ENCODE data around the gene ODAD4. TPM values are rescaled to one million over a fixed set of nuclear protein-coding genes. Genes with fewer than 3 reads are reported as not detected.

ODAD4 gene
- total RNA-seq, 1 donor from 2014 or later: 2.1 TPM

DNA sequence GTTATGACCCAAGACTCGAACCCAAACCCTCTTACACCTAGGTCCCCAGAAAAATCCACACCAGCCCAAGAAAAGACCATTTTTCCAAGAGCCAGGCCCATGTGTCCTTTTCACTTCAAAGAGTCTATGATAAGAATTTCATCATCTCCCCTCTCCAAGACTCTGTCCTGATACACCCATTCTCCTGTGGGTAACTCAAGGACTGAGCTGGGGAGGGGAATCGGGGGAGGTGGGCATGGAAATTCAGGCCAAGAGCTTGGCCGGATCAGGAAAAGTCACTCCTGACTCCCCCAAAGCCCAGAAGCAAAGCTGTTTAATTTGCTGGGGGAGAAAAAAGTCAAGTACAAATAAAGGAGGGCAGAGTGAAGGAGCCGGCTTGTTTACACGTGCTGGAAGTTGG lies 15.4 kb upstream of the ODAD4 start:
- H3K4me1 Mint-ChIP-seq: peaks cover 39% of the 10 kb centered on the region
- no peak for DNase-seq (ENCODE audit: low spot score in 2 of 2, unreplicated experiment in 2 of 2)
- TF ChIP-seq, protein P1, sequence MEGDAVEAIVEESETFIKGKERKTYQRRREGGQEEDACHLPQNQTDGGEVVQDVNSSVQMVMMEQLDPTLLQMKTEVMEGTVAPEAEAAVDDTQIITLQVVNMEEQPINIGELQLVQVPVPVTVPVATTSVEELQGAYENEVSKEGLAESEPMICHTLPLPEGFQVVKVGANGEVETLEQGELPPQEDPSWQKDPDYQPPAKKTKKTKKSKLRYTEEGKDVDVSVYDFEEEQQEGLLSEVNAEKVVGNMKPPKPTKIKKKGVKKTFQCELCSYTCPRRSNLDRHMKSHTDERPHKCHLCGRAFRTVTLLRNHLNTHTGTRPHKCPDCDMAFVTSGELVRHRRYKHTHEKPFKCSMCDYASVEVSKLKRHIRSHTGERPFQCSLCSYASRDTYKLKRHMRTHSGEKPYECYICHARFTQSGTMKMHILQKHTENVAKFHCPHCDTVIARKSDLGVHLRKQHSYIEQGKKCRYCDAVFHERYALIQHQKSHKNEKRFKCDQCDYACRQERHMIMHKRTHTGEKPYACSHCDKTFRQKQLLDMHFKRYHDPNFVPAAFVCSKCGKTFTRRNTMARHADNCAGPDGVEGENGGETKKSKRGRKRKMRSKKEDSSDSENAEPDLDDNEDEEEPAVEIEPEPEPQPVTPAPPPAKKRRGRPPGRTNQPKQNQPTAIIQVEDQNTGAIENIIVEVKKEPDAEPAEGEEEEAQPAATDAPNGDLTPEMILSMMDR (IDR thresholded peaks at IDR 0.05; ENCODE audit: unreplicated experiment): no peak
- H3K36me3 Mint-ChIP-seq: peaks cover 15% of the 10 kb centered on the region
- peak overlapping the region; percentile 56 for H3K27ac Mint-ChIP-seq
- H3K27me3 Mint-ChIP-seq (ENCODE audit: low read depth): no peaks in the 10 kb centered on the region
- no peaks in the 10 kb centered on the region for H3K9me3 Mint-ChIP-seq
- H3K4me3 Mint-ChIP-seq: no peak overlapping the region

DNA sequence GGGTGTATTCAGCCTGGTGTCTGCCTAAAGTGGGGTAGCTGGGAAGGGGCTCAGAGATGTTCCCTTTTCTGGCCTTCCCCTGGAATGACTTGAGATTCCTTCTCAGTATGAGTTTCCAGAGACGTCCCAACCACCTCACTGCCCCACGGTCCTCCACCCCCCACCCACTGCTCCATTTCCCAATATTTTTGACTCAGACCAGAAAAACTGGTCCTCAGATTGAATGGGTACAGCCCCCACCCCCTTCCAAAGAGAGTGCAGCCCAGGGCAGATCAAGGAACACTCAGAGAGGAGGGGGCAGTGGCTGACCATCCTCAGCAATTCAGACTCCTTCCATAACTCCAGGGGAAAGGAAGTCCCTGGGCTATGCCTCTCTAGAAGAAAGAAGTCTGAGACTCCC lies 14.9 kb upstream of the ODAD4 start:
- Mint-ChIP-seq H3K36me3 (peaks cover 12% of the 10 kb centered on the region), H3K4me3 (peak overlapping the region; percentile 36), H3K27me3 (ENCODE audit: low read depth) (no peaks in the 10 kb centered on the region), H3K4me1 (peaks cover 42% of the 10 kb centered on the region), H3K27ac (peak overlapping the region; percentile 55), H3K9me3 (no peaks in the 10 kb centered on the region)
- no peak for DNase-seq (ENCODE audit: low spot score in 2 of 2, unreplicated experiment in 2 of 2)
- TF ChIP-seq, protein P1 (IDR thresholded peaks at IDR 0.05; ENCODE audit: unreplicated experiment): no peak

- Mint-ChIP-seq H3K27me3 (ENCODE audit: low read depth) (no peaks in the 10 kb centered on the region), H3K4me1 (peaks cover 42% of the 10 kb centered on the region), H3K4me3 (peak overlapping the region; percentile 91), H3K36me3 (peaks cover 10% of the 10 kb centered on the region), H3K27ac (peak overlapping the region; percentile 77), H3K9me3 (no peaks in the 10 kb centered on the region)
- TF ChIP-seq, protein P1 (IDR thresholded peaks at IDR 0.05; ENCODE audit: unreplicated experiment): no peak
- DNase-seq (ENCODE audit: low spot score in 2 of 2, unreplicated experiment in 2 of 2): no peak
These were observed 13.2 kb upstream of the ODAD4 start for GRCh38 chr17:41917192-41917591.

- peak; percentile 45 to 73 for DNase-seq (ENCODE audit: low spot score in 2 of 2, unreplicated experiment in 2 of 2)
- Mint-ChIP-seq H3K27me3 (ENCODE audit: low read depth) (no peaks in the 10 kb centered on the region), H3K27ac (peak overlapping the region; percentile 77), H3K4me3 (peak overlapping the region; percentile 91), H3K36me3 (peaks cover 4% of the 10 kb centered on the region), H3K4me1 (peaks cover 42% of the 10 kb centered on the region), H3K9me3 (no peaks in the 10 kb centered on the region)
- TF ChIP-seq, protein P1 (IDR thresholded peaks at IDR 0.05; ENCODE audit: unreplicated experiment): no peak
These were observed 12.6 kb upstream of the ODAD4 start for GRCh38 chr17:41917679-41918313.

DNA sequence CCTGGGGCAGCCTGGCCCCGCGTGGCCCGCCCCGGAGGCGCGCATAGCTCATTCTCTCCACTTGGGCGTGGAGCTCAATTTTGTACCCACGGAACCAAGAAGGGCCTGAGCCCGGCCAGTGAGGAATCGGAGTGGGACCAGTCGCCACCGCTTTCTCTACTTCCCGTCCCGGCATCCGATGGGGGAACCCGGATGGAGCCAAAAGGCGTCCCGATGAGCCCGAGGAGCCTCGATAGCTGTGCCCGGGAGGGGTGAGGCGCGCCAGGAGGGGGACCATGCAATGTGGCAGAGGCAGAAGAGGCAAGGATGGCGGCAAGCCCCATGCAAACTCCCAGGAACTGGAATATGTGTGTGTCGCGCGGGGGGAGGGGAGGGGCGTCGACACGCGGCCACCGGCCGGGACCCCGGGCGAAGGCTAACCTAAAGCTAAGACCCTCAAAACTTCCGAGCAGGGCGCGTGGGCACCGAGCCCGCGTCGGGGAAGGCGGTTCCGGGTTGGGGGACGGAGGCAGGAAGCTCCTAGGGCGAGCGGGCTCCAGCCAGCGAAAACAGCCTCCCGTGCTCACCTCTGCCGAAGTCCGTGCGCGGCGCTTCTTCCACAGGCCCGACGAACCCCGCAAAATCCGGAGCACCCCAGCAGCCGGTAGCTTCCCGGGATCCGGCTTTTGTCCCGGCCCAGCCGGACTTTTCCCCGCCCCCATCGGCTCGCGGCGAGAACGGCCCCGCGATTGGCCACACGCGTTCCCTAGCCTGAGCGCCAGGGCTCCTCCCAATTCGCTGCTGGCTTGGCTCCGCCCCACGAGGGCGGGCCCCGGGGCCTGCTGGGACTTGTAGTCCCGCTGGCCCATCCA lies 11.9 kb upstream of the ODAD4 start, which contains the start of gene ACLY:
TSS of gene ACLY (minus strand) at position 638 of the 851 bp plus-strand sequence. CDS start 5,078 bp downstream, outside the sequence.
- TF ChIP-seq, protein P1 (IDR thresholded peaks at IDR 0.05; ENCODE audit: unreplicated experiment): no peak
- no peaks in the 10 kb centered on the region for H3K9me3 Mint-ChIP-seq
- H3K36me3 Mint-ChIP-seq: no peaks in the 10 kb centered on the region
- peaks cover 41% of the 10 kb centered on the region for H3K4me1 Mint-ChIP-seq
- DNase-seq (ENCODE audit: low spot score in 2 of 2, unreplicated experiment in 2 of 2): peak; percentile 95 to 97
- H3K4me3 Mint-ChIP-seq: peak within 1 kb of the TSS; percentile 91
- H3K27ac Mint-ChIP-seq: peak within 1 kb of the TSS; percentile 97
- no peaks in the 10 kb centered on the region for H3K27me3 Mint-ChIP-seq (ENCODE audit: low read depth)
